HEK293T (cell line): ENCODE measurements around the gene PQBP1.
"Not testable (repeated sequence)": the region's sequence is repeated elsewhere in the genome, so short reads cannot be mapped to it uniquely, and the experiment has no call there.

Experiments
- FOXK2 ChIP-seq: fragments of 450-650 bp; IDR thresholded peaks from 2 replicates; pipeline ENCODE4 v1.6.1; 2016; ENCODE audit warnings: mild to moderate bottlenecking
- HDGF ChIP-seq: fragments of 450-650 bp; IDR thresholded peaks from 2 replicates; pipeline ENCODE4 v1.6.1; 2017; ENCODE audit warnings: antibody characterized with exemption, borderline replicate concordance
- NFRKB ChIP-seq: fragments of 450-650 bp; IDR thresholded peaks from 2 replicates; pipeline ENCODE4 v1.6.1; 2016; ENCODE audit warnings: mild to moderate bottlenecking, moderate library complexity
- SP1 ChIP-seq: fragments of 450-650 bp; IDR thresholded peaks from 2 replicates; pipeline ENCODE4 v1.6.1; 2017
- ZNF384 ChIP-seq: fragments of 450-650 bp; IDR thresholded peaks from 2 replicates; pipeline ENCODE4 v1.6.1; 2016

- TF ChIP-seq NFRKB, SP1, FOXK2, HDGF, ZNF384: not testable (repeated sequence)
Observed at GRCh38 chrX:48854121-48854804, 43.5 kb upstream of the PQBP1 start.
